AG04449 (cell line): ENCODE results near the gene RAI14.

Experiments used
- CTCF ChIA-PET: fragments of 350-600 bp; formaldehyde crosslinking; extraction: SDS; loops from one replicate; lab custom pipeline; 2021; ENCODE audit warnings: antibody characterized with exemption; lab: Yijun Ruan, JAX
- POLR2A ChIA-PET: fragments of 400-600, 350-600 bp; formaldehyde crosslinking; extraction: SDS; loops from one replicate; lab custom pipeline; 2020; ENCODE audit warnings: antibody characterized with exemption, inconsistent platforms; lab: Yijun Ruan, JAX
- DNase-seq: peaks from one replicate; pipeline ENCODE4 v3.0.0-alpha.2; 2010; ENCODE audit warnings: low read depth, low spot score
- H3K4me3 ChIP-seq: 2 replicates; pipeline ENCODE4 v1.5.1; 2011; ENCODE audit warnings: low read depth, mild to moderate bottlenecking, control low read depth, low read length
- TF ChIP-seq, protein P1 (sequence below): IDR thresholded peaks from one replicate; pipeline ENCODE4 v1.5.1; 2011; ENCODE audit warnings: mild to moderate bottlenecking, moderate library complexity, low read length, control low read depth, inconsistent platforms; ENCODE audit not compliant: insufficient read depth; ENCODE audit errors: missing control alignments

Gene RAI14

DNA sequence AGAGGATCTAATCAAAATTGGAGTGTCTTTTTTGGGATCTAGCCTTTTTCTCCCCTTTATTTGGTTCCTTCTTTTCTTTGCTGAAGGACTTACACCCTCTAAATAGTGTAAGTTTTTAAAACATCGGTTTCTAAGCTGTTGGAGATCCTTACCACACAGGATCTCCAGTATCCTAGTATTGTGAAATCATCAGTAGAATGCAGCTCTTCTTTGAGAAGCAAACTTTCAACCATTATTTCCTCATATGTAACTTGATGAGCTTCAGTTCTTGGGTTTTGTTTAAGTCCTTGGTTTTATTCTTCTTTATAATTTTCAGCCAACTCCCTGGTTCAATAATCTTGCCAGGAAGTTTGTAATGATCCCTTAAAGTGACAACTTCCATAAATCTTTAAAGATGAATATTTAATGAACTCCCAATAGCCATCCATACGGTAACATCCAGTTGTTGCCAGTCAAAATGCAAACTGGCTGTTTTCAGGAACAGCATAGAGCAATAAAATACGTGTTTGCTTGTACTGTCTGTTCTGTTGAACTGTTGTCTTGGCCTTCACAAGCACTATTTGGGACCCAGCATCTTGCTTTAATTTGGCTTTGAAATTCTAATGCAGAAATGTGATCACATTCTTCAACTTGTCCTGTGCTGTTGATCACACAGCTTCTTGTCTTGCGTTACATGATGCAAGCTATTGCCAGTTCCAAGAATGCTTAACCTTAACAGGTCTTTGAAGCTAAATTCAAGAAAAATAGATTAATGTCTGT lies 148.0 kb downstream of the RAI14 start:
- CTCF ChIA-PET = interaction anchor here (0.8 to 1.4 kb wide), 4 partner anchors 14 to 318 kb away, joined by 3 to 5 read pairs (median 4); no protein-coding TSS in a partner anchor
- DNase-seq = no peak
- POLR2A ChIA-PET = no interaction called here
- H3K4me3 ChIP-seq = no peak overlapping the region
- TF ChIP-seq, protein P1, sequence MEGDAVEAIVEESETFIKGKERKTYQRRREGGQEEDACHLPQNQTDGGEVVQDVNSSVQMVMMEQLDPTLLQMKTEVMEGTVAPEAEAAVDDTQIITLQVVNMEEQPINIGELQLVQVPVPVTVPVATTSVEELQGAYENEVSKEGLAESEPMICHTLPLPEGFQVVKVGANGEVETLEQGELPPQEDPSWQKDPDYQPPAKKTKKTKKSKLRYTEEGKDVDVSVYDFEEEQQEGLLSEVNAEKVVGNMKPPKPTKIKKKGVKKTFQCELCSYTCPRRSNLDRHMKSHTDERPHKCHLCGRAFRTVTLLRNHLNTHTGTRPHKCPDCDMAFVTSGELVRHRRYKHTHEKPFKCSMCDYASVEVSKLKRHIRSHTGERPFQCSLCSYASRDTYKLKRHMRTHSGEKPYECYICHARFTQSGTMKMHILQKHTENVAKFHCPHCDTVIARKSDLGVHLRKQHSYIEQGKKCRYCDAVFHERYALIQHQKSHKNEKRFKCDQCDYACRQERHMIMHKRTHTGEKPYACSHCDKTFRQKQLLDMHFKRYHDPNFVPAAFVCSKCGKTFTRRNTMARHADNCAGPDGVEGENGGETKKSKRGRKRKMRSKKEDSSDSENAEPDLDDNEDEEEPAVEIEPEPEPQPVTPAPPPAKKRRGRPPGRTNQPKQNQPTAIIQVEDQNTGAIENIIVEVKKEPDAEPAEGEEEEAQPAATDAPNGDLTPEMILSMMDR = no peak

DNA sequence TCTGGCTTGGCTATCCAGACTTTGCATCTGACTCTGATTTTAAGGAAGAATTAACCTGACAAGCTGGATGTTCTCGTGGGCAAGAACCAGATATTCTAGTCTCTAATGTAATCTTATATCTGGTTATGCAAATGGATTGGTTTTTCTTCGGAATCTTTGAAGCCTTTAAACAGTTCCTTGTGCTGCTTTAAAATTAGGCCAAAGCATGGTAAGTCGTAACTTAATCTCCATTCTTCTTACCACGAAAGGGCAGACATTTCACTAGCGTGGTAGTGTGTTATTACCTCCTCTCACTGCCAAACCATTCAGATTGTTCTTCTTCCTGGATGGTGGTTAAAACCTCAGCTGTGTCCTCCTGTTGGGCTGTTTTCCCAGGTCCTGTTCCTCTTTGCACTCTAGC lies 148.8 kb downstream of the RAI14 start:
- no peak for DNase-seq
- H3K4me3 ChIP-seq = no peak overlapping the region
- TF ChIP-seq, protein P1 = no peak
- CTCF ChIA-PET = interaction anchor here (0.9 to 1.4 kb wide), 2 partner anchors 13 to 314 kb away, joined by 3 read pairs; no protein-coding TSS in a partner anchor
- POLR2A ChIA-PET = no interaction called here

GRCh38 chr5:34806532-34806931 lies 150.4 kb downstream of the RAI14 start:
- TF ChIP-seq, protein P1 = no peak
- no peak overlapping the region for H3K4me3 ChIP-seq
- ChIA-PET POLR2A (no interaction called here), CTCF (interaction anchor here (0.9 kb wide), 1 partner anchor 98 kb away, joined by 3 read pairs; no protein-coding TSS in a partner anchor)
- DNase-seq = no peak

GRCh38 chr5:34811706-34812105 lies 155.6 kb downstream of the RAI14 start:
- ChIA-PET CTCF (interaction anchor here (1.6 kb wide), 1 partner anchor 325 kb away, joined by 5 read pairs; no protein-coding TSS in a partner anchor), POLR2A (no interaction called here)
- no peak for DNase-seq
- TF ChIP-seq, protein P1 = no peak
- no peak overlapping the region for H3K4me3 ChIP-seq

- POLR2A ChIA-PET = interaction anchor here (0.7 kb wide), 1 partner anchor 326 kb away, joined by 3 read pairs; no protein-coding TSS in a partner anchor
- CTCF ChIA-PET = interaction anchor here (1.1 kb wide), 1 partner anchor 9 kb away, joined by 3 read pairs; no protein-coding TSS in a partner anchor
- no peak overlapping the region for H3K4me3 ChIP-seq
- TF ChIP-seq, protein P1 = no peak
- DNase-seq = no peak
These were observed 157.4 kb downstream of the RAI14 start for GRCh38 chr5:34813509-34813908.
